Measurements from ENCODE around the gene FLRT2.
A peak's percentile ranks its signal among the peaks of the same experiment; 100 is the strongest.

Gene FLRT2

GRCh38 chr14:85533861-85534291 is 3.9 kb downstream of the FLRT2 start:
- TF ChIP-seq, protein P1, sequence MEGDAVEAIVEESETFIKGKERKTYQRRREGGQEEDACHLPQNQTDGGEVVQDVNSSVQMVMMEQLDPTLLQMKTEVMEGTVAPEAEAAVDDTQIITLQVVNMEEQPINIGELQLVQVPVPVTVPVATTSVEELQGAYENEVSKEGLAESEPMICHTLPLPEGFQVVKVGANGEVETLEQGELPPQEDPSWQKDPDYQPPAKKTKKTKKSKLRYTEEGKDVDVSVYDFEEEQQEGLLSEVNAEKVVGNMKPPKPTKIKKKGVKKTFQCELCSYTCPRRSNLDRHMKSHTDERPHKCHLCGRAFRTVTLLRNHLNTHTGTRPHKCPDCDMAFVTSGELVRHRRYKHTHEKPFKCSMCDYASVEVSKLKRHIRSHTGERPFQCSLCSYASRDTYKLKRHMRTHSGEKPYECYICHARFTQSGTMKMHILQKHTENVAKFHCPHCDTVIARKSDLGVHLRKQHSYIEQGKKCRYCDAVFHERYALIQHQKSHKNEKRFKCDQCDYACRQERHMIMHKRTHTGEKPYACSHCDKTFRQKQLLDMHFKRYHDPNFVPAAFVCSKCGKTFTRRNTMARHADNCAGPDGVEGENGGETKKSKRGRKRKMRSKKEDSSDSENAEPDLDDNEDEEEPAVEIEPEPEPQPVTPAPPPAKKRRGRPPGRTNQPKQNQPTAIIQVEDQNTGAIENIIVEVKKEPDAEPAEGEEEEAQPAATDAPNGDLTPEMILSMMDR (IDR thresholded peaks at IDR 0.05; ENCODE audit: borderline replicate concordance, control extremely low read depth, extremely low read depth, insufficient read depth, missing control alignments): no peak
- peak; percentile 18 for DNase-seq (ENCODE audit: low spot score)
- in situ Hi-C loops (cut with MboI; ENCODE audit: low sequenced_read_pairs, unreplicated experiment): no loop called here

DNA sequence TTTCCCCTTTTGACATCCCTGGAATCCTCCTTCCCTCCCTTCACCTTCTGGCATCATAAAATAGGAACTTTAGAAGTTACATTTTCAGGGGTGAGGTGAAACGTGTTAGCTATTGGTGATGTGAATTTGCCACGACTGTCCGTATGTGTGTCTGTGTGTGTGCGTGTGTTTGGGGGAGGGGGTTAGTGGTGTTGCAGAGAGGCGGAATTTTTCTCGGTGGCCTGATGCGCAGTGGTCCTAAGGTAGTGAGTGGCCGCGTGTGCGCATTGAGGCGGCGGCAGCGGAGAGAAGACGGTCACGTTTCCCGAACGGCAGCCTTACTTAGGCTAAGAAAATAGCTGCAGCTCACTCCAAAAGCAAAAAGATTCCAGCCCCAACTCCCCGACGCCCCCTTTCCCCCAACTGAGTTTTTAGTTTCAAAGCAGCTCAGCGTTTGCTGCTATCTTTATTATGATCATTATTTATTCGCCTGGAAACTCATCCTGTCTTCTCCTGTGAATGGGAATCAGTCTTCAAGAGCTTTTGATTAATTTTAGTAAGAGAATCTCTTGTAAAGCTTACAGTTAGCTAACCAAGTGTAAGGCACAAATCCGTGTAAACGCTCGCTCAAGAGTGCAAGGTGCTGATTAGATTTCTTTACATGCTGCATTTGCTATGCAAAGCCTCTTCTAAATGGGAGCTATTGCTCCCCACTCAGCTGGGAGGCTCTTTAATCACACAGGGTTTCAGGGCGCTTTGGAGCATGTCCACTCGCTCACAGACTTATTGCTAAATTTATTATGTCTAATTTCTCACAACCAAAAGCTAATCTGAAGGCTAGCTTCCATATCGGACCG is 4.7 kb downstream of the FLRT2 start:
- TF ChIP-seq, protein P1 (IDR thresholded peaks at IDR 0.05; ENCODE audit: borderline replicate concordance, control extremely low read depth, extremely low read depth, insufficient read depth, missing control alignments): no peak
- DNase-seq (ENCODE audit: low spot score): no peak

GRCh38 chr14:85535321-85535720 is 5.4 kb downstream of the FLRT2 start:
- no peak for DNase-seq (ENCODE audit: low spot score)
- TF ChIP-seq, protein P1 (IDR thresholded peaks at IDR 0.05; ENCODE audit: borderline replicate concordance, control extremely low read depth, extremely low read depth, insufficient read depth, missing control alignments): no peak
- in situ Hi-C loops (cut with MboI; ENCODE audit: low sequenced_read_pairs, unreplicated experiment): no loop called here

More for the DNA sequence above, 4.7 kb downstream of the FLRT2 start:
- in situ Hi-C loops (cut with MboI; ENCODE audit: low sequenced_read_pairs, unreplicated experiment): no loop called here

DNA sequence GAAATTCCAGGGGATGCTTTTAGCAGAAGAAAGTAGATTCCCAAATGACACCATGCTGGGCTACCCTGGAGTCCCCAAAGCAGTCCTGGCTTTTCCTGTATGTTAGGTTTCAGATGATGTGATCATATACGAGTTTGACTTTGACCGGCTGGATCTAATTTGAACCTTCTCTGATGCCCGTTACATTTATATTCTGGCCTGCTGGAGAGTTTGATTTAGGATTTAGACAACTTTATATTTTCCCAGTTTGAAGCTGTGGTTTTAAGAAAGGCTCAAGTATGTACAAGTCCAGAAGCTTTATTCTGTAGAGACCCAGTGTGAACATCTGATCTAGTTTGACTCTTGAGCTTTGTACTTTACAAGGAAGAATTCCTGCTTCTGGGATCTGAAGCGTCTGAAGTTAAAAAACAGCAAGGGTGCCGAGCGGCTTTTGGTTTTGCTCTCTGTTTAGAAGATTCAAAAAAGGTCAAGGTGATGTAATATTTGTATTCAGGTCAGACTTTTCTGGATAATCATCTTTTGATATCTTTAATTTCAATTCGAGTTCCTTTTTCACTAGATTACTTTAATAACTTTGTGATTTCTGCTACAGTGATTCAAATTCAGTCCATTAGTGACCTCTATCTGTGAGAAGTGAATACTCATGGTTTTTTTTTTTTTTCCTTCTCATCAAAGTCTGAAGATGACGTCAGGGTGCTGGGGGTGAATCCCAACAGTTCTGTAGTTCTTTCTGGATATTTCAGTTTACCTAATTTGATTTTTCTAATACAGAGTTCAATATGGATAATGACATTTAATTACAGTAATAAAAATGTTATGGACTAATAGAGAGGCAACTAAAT is 6.3 kb downstream of the FLRT2 start:
- DNase-seq (ENCODE audit: low spot score): no peak
- in situ Hi-C loops (cut with MboI; ENCODE audit: low sequenced_read_pairs, unreplicated experiment): no loop called here
- TF ChIP-seq, protein P1 (IDR thresholded peaks at IDR 0.05; ENCODE audit: borderline replicate concordance, control extremely low read depth, extremely low read depth, insufficient read depth, missing control alignments): no peak

DNA sequence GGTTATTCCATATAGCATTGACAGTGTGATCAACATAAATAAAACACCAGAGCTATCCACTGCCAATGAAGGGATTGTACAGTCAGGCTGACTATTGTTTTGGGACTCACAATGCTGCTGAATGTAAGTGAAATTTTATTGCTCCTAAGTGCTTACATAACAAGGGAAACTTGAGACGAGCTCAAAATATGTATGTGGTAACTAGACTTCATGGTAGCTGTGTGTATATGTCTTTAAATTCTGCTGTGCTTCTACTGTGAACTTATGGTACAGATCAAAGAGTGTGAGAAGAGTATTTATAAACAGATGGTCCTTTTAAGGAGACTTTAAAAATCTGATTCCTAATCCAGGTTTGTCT is 6.9 kb downstream of the FLRT2 start:
- in situ Hi-C loops (cut with MboI; ENCODE audit: low sequenced_read_pairs, unreplicated experiment): no loop called here
- DNase-seq (ENCODE audit: low spot score): no peak
- TF ChIP-seq, protein P1 (IDR thresholded peaks at IDR 0.05; ENCODE audit: borderline replicate concordance, control extremely low read depth, extremely low read depth, insufficient read depth, missing control alignments): no peak

DNA sequence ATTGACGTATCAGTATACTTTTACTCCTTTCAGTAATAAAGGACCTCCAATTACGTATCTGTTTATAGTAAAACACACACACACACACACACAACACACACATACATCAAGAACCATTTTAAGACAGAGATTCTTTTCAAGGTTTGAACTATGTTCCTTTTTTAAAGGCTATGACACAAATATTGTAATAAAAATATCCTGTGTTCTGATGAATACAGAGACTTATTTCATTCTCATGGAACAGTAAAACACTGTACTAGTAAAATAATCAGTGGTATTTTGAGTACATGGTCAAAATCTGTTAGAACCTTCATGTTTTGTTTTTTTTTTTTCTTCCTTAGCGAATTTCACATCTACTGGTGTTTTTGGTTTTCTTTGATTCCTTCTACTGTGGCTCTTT is 7.6 kb downstream of the FLRT2 start:
- in situ Hi-C loops (cut with MboI; ENCODE audit: low sequenced_read_pairs, unreplicated experiment): no loop called here
- TF ChIP-seq, protein P1 (IDR thresholded peaks at IDR 0.05; ENCODE audit: borderline replicate concordance, control extremely low read depth, extremely low read depth, insufficient read depth, missing control alignments): no peak
- DNase-seq (ENCODE audit: low spot score): no peak

All from GM13976 (cell line).